Measurements from ENCODE around the gene TBC1D8. TPM values are rescaled to one million over a fixed set of nuclear protein-coding genes. Genes with fewer than 3 reads are reported as not detected.

The TBC1D8 gene
- total and polyA plus RNA-seq, 2 donors (not counting 1 experiment from before 2014, with no cell fraction given), result 1.7 to 15.7 TPM

GRCh38 chr2:101145406-101145805 is 5.8 kb downstream of the TBC1D8 start:
- ChIA-PET CTCF (interaction anchor here (0.7 kb wide), 1 partner anchor 60 kb away, joined by 3 read pairs; no protein-coding TSS in a partner anchor), POLR2A (no interaction called here)
- H3K79me2 ChIP-seq (ENCODE audit: control insufficient read depth, insufficient read depth, low read length), result no peaks in the 10 kb centered on the region
- H3K4me1 ChIP-seq (ENCODE audit: control insufficient read depth in 2 of 2, insufficient read depth in 2 of 2, low read length in 2 of 2), result peaks cover 10 to 12% of the 10 kb centered on the region in 2 donors
- no peaks in the 10 kb centered on the region for H4K20me1 ChIP-seq (ENCODE audit: control insufficient read depth, insufficient read depth, low read length, poor library complexity, severe bottlenecking)
- no peak overlapping the region for H3K27ac ChIP-seq (ENCODE audit: low read length in 2 of 2)
- ATAC-seq (ENCODE audit: low read depth) (no peak), DNase-seq (no peak)
- Mint-ChIP-seq H3K4me3 (no peak overlapping the region), H3K27ac (no peak overlapping the region), H3K27me3 (peaks cover 67% of the 10 kb centered on the region), H3K9me3 (ENCODE audit: insufficient read depth) (no peaks in the 10 kb centered on the region), H3K4me1 (peaks cover 11% of the 10 kb centered on the region)
- H3K36me3 ChIP-seq (replicated peaks in 1 of 2; ENCODE audit: control extremely low read depth in 1 of 2, control insufficient read depth in 1 of 2, extremely low read depth in 1 of 2, insufficient read depth in 2 of 2, low read length in 1 of 2), result no peaks in the 10 kb centered on the region
- H2AFZ ChIP-seq (ENCODE audit: insufficient read depth, low read depth, low read length, poor library complexity, severe bottlenecking), result no peak overlapping the region
- TF ChIP-seq CTCF (IDR thresholded peaks at IDR 0.05), result no peak
- no peak for TF ChIP-seq EZH2 (IDR thresholded peaks at IDR 0.05; ENCODE audit: borderline replicate concordance, insufficient read depth, low read depth, low read length, poor library complexity, severe bottlenecking)
- H3K27me3 ChIP-seq (replicated peaks in 1 of 4; ENCODE audit: control extremely low read depth in 1 of 4, control insufficient read depth in 3 of 4, insufficient read depth in 4 of 4, low read length in 3 of 4), result peaks cover 0 to 43% (median 20%) of the 10 kb centered on the region in 4 experiments
- H3K4me3 ChIP-seq (ENCODE audit: control extremely low read depth in 1 of 5, extremely low read depth in 1 of 5, insufficient read depth in 1 of 5, low read depth in 2 of 5, low read length in 4 of 5), result no peak overlapping the region
- WGBS (ENCODE audit: insufficient coverage), result no CpG with 5 or more reads among the region's 2 CpGs
- H3K9me3 ChIP-seq (ENCODE audit: control extremely low read depth in 1 of 3, control insufficient read depth in 2 of 3, insufficient read depth in 1 of 3, low read length in 2 of 3), result peaks cover 0 to 4% (median 0%) of the 10 kb centered on the region in 3 donors
- H3K9ac ChIP-seq (ENCODE audit: low read length), result no peak overlapping the region
- no peak overlapping the region for H3K4me2 ChIP-seq (replicated peaks; ENCODE audit: low read depth, low read length, poor library complexity, severe bottlenecking)
- intact Hi-C loops (cut with micrococcal nuclease), result no loop called here

- no peaks in the 10 kb centered on the region for H4K20me1 ChIP-seq (ENCODE audit: control insufficient read depth, insufficient read depth, low read length, poor library complexity, severe bottlenecking)
- no peak for TF ChIP-seq EZH2 (IDR thresholded peaks at IDR 0.05; ENCODE audit: borderline replicate concordance, insufficient read depth, low read depth, low read length, poor library complexity, severe bottlenecking)
- TF ChIP-seq CTCF (IDR thresholded peaks at IDR 0.05), result no peak
- CTCF ChIA-PET, result no interaction called here
Measured at GRCh38 chr2:101142163-101142562, 9.0 kb downstream of the TBC1D8 start.

More at GRCh38 chr2:101142163-101142562, 9.0 kb downstream of the TBC1D8 start:
- Histone ChIP-seq H3K36me3 (replicated peaks in 1 of 2; ENCODE audit: control extremely low read depth in 1 of 2, control insufficient read depth in 1 of 2, extremely low read depth in 1 of 2, insufficient read depth in 2 of 2, low read length in 1 of 2) (no peaks in the 10 kb centered on the region), H3K9me3 (ENCODE audit: control extremely low read depth in 1 of 3, control insufficient read depth in 2 of 3, insufficient read depth in 1 of 3, low read length in 2 of 3) (peaks cover 0 to 4% (median 0%) of the 10 kb centered on the region in 3 donors), H3K27ac (ENCODE audit: low read length in 2 of 2) (no peak overlapping the region), H3K4me3 (ENCODE audit: control extremely low read depth in 1 of 5, extremely low read depth in 1 of 5, insufficient read depth in 1 of 5, low read depth in 2 of 5, low read length in 4 of 5) (no peak overlapping the region), H3K79me2 (ENCODE audit: control insufficient read depth, insufficient read depth, low read length) (no peaks in the 10 kb centered on the region), H3K4me2 (replicated peaks; ENCODE audit: low read depth, low read length, poor library complexity, severe bottlenecking) (no peak overlapping the region), H2AFZ (ENCODE audit: insufficient read depth, low read depth, low read length, poor library complexity, severe bottlenecking) (no peak overlapping the region), H3K9ac (ENCODE audit: low read length) (no peak overlapping the region), H3K27me3 (replicated peaks in 1 of 4; ENCODE audit: control extremely low read depth in 1 of 4, control insufficient read depth in 3 of 4, insufficient read depth in 4 of 4, low read length in 3 of 4) (peaks cover 0 to 23% (median 1%) of the 10 kb centered on the region in 4 experiments), H3K4me1 (ENCODE audit: control insufficient read depth in 2 of 2, insufficient read depth in 2 of 2, low read length in 2 of 2) (no peaks in the 10 kb centered on the region)
- ATAC-seq (ENCODE audit: low read depth) (no peak), DNase-seq (no peak)
- no CpG with 5 or more reads among the region's 2 CpGs for WGBS (ENCODE audit: insufficient coverage)
- intact Hi-C loops (cut with micrococcal nuclease), result no loop called here
- peaks cover 62% of the 10 kb centered on the region for H3K27me3 Mint-ChIP-seq
- no peaks in the 10 kb centered on the region for H3K4me1 Mint-ChIP-seq
- no peak overlapping the region for H3K4me3 Mint-ChIP-seq
- POLR2A ChIA-PET, result no interaction called here
- H3K27ac Mint-ChIP-seq, result no peak overlapping the region
- H3K9me3 Mint-ChIP-seq (ENCODE audit: insufficient read depth), result no peaks in the 10 kb centered on the region

Data from B cell (primary cell).